ENCODE results near the gene HPD. TPM values are rescaled to one million over a fixed set of nuclear protein-coding genes. Genes with fewer than 3 reads are reported as not detected.

Gene HPD
- total RNA-seq, 1 donor from 2014 or later, result not detected

GRCh38 chr12:121823101-121823726 lies 35.4 kb downstream of the HPD start:
- DNase-seq (no peak), ATAC-seq (ENCODE audit: low read depth) (no peak)
- Mint-ChIP-seq H3K9me3 (no peaks in the 10 kb centered on the region), H3K4me1 (no peaks in the 10 kb centered on the region), H3K27me3 (no peaks in the 10 kb centered on the region), H3K4me3 (no peak overlapping the region), H3K36me3 (ENCODE audit: low read depth) (peaks cover 77% of the 10 kb centered on the region), H3K27ac (no peak overlapping the region)
- intact Hi-C loops (cut with micrococcal nuclease), result no loop called here
- POLR2A ChIA-PET, result no interaction called here
- CTCF ChIA-PET, result interaction anchor here (1.8 kb wide), 1 partner anchor 12 kb away, joined by 6 read pairs; no protein-coding TSS in a partner anchor
- TF ChIP-seq, protein P1, sequence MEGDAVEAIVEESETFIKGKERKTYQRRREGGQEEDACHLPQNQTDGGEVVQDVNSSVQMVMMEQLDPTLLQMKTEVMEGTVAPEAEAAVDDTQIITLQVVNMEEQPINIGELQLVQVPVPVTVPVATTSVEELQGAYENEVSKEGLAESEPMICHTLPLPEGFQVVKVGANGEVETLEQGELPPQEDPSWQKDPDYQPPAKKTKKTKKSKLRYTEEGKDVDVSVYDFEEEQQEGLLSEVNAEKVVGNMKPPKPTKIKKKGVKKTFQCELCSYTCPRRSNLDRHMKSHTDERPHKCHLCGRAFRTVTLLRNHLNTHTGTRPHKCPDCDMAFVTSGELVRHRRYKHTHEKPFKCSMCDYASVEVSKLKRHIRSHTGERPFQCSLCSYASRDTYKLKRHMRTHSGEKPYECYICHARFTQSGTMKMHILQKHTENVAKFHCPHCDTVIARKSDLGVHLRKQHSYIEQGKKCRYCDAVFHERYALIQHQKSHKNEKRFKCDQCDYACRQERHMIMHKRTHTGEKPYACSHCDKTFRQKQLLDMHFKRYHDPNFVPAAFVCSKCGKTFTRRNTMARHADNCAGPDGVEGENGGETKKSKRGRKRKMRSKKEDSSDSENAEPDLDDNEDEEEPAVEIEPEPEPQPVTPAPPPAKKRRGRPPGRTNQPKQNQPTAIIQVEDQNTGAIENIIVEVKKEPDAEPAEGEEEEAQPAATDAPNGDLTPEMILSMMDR (IDR thresholded peaks at IDR 0.05), result no peak

DNA sequence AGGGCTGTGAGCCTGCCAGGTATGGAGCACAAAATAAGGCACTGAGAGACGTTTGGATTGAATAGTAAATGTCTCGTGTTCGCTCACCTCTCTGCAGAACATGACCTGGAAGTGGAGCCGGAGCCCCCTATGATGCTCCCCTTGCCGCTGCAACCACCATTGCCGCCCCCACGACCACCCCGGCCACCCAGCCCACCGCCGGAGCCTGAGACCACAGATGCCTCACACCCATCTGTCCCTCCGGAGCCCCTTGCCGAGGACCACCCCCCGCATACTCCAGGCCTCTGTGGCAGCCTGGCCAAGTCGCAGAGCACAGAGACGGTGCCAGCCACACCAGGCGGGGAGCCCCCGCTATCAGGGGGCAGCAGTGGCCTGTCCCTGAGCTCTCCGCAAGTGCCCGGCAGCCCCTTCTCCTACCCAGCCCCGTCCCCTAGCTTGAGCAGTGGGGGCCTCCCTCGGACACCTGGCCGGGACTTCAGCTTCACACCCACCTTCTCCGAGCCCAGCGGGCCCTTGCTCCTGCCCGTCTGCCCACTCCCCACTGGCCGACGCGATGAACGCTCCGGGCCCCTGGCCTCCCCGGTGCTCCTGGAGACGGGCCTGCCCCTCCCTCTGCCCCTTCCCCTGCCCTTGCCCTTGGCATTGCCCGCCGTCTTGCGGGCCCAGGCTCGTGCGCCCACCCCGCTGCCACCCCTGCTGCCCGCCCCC lies 36.1 kb downstream of the HPD start:
- Mint-ChIP-seq H3K4me3 (no peak overlapping the region), H3K9me3 (no peaks in the 10 kb centered on the region), H3K36me3 (ENCODE audit: low read depth) (peaks cover 79% of the 10 kb centered on the region), H3K4me1 (no peaks in the 10 kb centered on the region), H3K27me3 (no peaks in the 10 kb centered on the region), H3K27ac (no peak overlapping the region)
- POLR2A ChIA-PET, result no interaction called here
- intact Hi-C loops (cut with micrococcal nuclease), result no loop called here
- DNase-seq (no peak), ATAC-seq (ENCODE audit: low read depth) (no peak)
- TF ChIP-seq, protein P1 (IDR thresholded peaks at IDR 0.05), result no peak
- CTCF ChIA-PET, result interaction anchor here (1.8 kb wide), 1 partner anchor 11 kb away, joined by 6 read pairs; no protein-coding TSS in a partner anchor

DNA sequence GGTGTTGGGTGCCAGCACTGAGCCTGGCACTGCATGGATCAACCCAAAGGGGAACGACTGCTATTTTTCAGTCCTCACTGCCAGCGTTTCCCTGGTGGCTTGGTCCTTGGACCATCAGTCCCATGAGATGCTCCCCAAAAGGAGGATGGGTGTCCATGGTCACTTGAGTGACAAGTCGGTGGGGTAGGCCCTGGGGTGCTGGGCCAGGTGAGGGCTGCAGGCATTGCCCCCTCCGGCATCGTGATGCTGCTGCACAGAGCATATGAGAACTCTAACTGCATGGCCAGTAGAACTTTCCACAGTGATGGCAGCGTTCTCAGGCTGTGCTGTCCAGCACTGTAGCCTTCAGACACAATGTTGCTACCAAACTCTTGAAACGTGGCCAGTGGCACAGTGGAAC lies 38.6 kb downstream of the HPD start:
- Mint-ChIP-seq H3K4me3 (no peak overlapping the region), H3K27me3 (no peaks in the 10 kb centered on the region), H3K36me3 (ENCODE audit: low read depth) (peaks cover 83% of the 10 kb centered on the region), H3K4me1 (peaks cover 1% of the 10 kb centered on the region), H3K9me3 (no peaks in the 10 kb centered on the region), H3K27ac (no peak overlapping the region)
- ChIA-PET POLR2A (no interaction called here), CTCF (no interaction called here)
- TF ChIP-seq, protein P1 (IDR thresholded peaks at IDR 0.05), result no peak
- DNase-seq, result no peak
- ATAC-seq (ENCODE audit: low read depth), result no peak
- intact Hi-C loops (cut with micrococcal nuclease), result no loop called here

DNA sequence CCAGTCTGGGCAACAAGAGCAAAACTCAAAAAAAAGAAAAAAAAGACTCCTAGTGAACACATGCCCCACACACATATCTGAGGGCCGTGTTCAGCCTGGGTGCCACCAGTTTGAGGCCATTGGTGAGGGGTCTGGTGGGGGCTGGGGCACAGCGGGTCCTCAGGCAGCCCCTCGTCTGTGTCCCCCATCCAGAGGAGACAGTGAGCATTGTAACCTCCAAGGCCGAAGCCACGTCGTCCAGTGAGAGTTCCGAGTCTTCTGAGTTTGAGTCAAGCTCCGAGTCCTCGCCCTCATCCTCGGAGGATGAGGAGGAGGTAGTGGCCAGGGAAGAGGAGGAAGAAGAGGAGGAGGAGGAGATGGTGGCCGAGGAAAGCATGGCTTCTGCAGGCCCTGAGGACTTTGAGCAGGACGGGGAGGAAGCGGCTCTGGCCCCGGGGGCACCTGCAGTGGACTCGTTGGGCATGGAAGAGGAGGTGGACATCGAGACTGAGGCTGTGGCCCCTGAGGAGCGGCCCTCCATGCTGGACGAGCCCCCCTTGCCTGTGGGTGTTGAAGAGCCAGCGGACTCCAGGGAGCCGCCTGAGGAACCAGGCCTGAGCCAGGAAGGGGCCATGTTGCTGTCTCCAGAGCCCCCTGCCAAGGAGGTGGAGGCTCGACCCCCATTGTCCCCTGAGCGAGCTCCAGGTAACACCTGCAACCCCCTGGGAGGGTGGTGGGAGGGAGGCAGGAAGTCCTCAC lies 39.3 kb downstream of the HPD start:
- TF ChIP-seq, protein P1 (IDR thresholded peaks at IDR 0.05), result no peak
- ChIA-PET POLR2A (interaction anchor here (1.0 kb wide), 1 partner anchor 23 kb away, joined by 3 read pairs; no protein-coding TSS in a partner anchor), CTCF (no interaction called here)
- Mint-ChIP-seq H3K9me3 (no peaks in the 10 kb centered on the region), H3K4me3 (no peak overlapping the region), H3K36me3 (ENCODE audit: low read depth) (peaks cover 81% of the 10 kb centered on the region), H3K4me1 (peaks cover 1% of the 10 kb centered on the region), H3K27me3 (no peaks in the 10 kb centered on the region), H3K27ac (no peak overlapping the region)
- intact Hi-C loops (cut with micrococcal nuclease), result no loop called here
- ATAC-seq (ENCODE audit: low read depth) (no peak), DNase-seq (no peak)

- Mint-ChIP-seq H3K4me3 (no peak overlapping the region), H3K27ac (no peak overlapping the region), H3K4me1 (peaks cover 13% of the 10 kb centered on the region), H3K9me3 (no peaks in the 10 kb centered on the region), H3K27me3 (no peaks in the 10 kb centered on the region), H3K36me3 (ENCODE audit: low read depth) (peaks cover 82% of the 10 kb centered on the region)
- DNase-seq, result no peak
- intact Hi-C loops (cut with micrococcal nuclease), result no loop called here
- ChIA-PET POLR2A (no interaction called here), CTCF (interaction anchor here (3.1 kb wide), 1 partner anchor 23 kb away, joined by 23 read pairs; the partner anchor contains the start of gene RHOF)
- no peak for ATAC-seq (ENCODE audit: low read depth)
- TF ChIP-seq, protein P1 (IDR thresholded peaks at IDR 0.05), result no peak
Observed at GRCh38 chr12:121817648-121818043, 41.0 kb downstream of the HPD start.
